Activated naive CD8-positive, alpha-beta T cell treated with anti-CD3 and anti-CD28 coated beads, Interleukin-2, amount 10 ng/mL, durations not matched to agents 7 days and 5 days (primary cell): ENCODE data around the gene KCNK10. TPM values are rescaled to one million over a fixed set of nuclear protein-coding genes. Genes with fewer than 3 reads are reported as not detected.

Experiments used
- ATAC-seq: fragments of 150-1000 bp; cut with Tn5 transposase; one replicate; pipeline ENCODE4 v1.10.0; 2021; ENCODE audit warnings: low read depth, moderate library complexity
- POLR2A ChIA-PET: fragments of 350-600 bp; sonication (Branson Sonifier 250); formaldehyde crosslinking; loops from one replicate; lab custom pipeline; 2021; ENCODE audit warnings: antibody characterized with exemption; lab: Charles Lee
- DNase-seq: peaks from one replicate; pipeline ENCODE4 v3.0.0; 2021
- H3K27ac Mint-ChIP-seq: one replicate; pipeline ENCODE4 v1.8.0; 2022; ENCODE audit warnings: mild to moderate bottlenecking, mixed read lengths
- H3K27me3 Mint-ChIP-seq: one replicate; pipeline ENCODE4 v1.8.0; 2022; ENCODE audit warnings: mild to moderate bottlenecking, moderate library complexity, mixed read lengths
- H3K36me3 Mint-ChIP-seq: one replicate; pipeline ENCODE4 v1.8.0; 2021; ENCODE audit warnings: mild to moderate bottlenecking, mixed read lengths
- H3K4me1 Mint-ChIP-seq: one replicate; pipeline ENCODE4 v1.8.0; 2021; ENCODE audit warnings: mixed read lengths
- H3K4me3 Mint-ChIP-seq: one replicate; pipeline ENCODE4 v1.8.0; 2022; ENCODE audit warnings: mild to moderate bottlenecking, moderate library complexity, mixed read lengths
- H3K9me3 Mint-ChIP-seq: one replicate; pipeline ENCODE4 v1.8.0; 2021; ENCODE audit warnings: mixed read lengths
- total RNA-seq, 2 experiments: library from RNA; stranded (reverse); gene quantifications; one replicate each; pipeline ENCODE4 v1.2.3, GENCODE V29; 2021

Gene KCNK10
- total RNA-seq, 2 experiments from 2014 or later = not detected

GRCh38 chr14:88327497-88327896 lies 4.4 kb upstream of the KCNK10 start:
- POLR2A ChIA-PET = no interaction called here
- peaks cover 63% of the 10 kb centered on the region for H3K27me3 Mint-ChIP-seq

GRCh38 chr14:88326352-88327103 lies 3.5 kb upstream of the KCNK10 start:
- POLR2A ChIA-PET = no interaction called here
- H3K27ac Mint-ChIP-seq = no peak overlapping the region
- ATAC-seq = no peak
- no peaks in the 10 kb centered on the region for H3K9me3 Mint-ChIP-seq
- H3K27me3 Mint-ChIP-seq = peaks cover 61% of the 10 kb centered on the region
- H3K36me3 Mint-ChIP-seq = no peaks in the 10 kb centered on the region
- peaks cover 6% of the 10 kb centered on the region for H3K4me1 Mint-ChIP-seq
- DNase-seq = no peak
- no peak overlapping the region for H3K4me3 Mint-ChIP-seq

More at GRCh38 chr14:88327497-88327896, 4.4 kb upstream of the KCNK10 start:
- no peak overlapping the region for H3K27ac Mint-ChIP-seq
- H3K4me1 Mint-ChIP-seq = peaks cover 6% of the 10 kb centered on the region
- no peaks in the 10 kb centered on the region for H3K9me3 Mint-ChIP-seq
- DNase-seq (no peak), ATAC-seq (no peak)
- H3K36me3 Mint-ChIP-seq = no peaks in the 10 kb centered on the region
- no peak overlapping the region for H3K4me3 Mint-ChIP-seq

DNA sequence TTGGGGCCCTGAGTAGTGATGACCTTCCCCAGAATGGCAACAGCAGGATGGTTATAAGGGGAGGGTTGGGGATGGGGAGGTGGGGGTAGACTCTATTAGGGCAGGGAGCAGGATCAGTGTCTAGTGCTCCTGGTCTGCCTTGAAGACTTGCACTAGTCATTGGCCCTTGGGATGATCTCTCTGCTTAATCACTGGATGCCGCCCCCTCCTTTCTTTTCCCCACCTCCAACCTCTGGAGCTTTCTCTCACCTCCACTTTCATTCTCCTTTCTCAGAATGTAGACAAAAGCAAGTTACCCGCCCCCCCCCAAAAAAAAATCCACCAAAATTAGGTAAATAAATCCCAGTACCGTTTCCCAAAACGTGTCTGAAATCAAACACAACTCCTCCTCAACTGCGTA lies 2.8 kb upstream of the KCNK10 start:
- ATAC-seq (no peak), DNase-seq (no peak)
- H3K27me3 Mint-ChIP-seq = peaks cover 61% of the 10 kb centered on the region
- no peak overlapping the region for H3K27ac Mint-ChIP-seq
- H3K4me1 Mint-ChIP-seq = peaks cover 6% of the 10 kb centered on the region
- no peaks in the 10 kb centered on the region for H3K9me3 Mint-ChIP-seq
- no peaks in the 10 kb centered on the region for H3K36me3 Mint-ChIP-seq
- POLR2A ChIA-PET = no interaction called here
- no peak overlapping the region for H3K4me3 Mint-ChIP-seq

DNA sequence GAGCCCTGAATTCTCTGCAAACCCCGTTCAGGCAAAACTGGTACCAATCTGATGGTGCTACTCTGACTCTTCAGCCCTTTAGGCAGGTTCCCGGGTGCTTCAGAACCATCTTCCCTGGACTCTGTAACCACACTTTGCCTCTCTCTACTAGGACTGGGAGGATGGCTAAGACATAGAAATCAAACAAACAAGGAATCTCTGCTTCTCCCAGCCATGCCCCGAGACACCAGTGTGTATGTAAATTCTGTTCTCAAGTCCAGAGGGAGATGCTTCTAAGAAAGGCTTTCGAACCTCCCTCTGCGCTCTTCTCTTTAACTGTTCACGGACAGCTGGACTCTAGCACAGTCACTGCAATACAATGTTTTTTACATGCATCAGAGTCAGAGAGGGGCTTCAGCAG lies 1.9 kb upstream of the KCNK10 start:
- H3K36me3 Mint-ChIP-seq = no peaks in the 10 kb centered on the region
- ATAC-seq = no peak
- H3K9me3 Mint-ChIP-seq = no peaks in the 10 kb centered on the region
- H3K4me1 Mint-ChIP-seq = peaks cover 6% of the 10 kb centered on the region
- POLR2A ChIA-PET = no interaction called here
- H3K27me3 Mint-ChIP-seq = peaks cover 61% of the 10 kb centered on the region
- H3K27ac Mint-ChIP-seq = no peak overlapping the region
- no peak overlapping the region for H3K4me3 Mint-ChIP-seq
- no peak for DNase-seq

DNA sequence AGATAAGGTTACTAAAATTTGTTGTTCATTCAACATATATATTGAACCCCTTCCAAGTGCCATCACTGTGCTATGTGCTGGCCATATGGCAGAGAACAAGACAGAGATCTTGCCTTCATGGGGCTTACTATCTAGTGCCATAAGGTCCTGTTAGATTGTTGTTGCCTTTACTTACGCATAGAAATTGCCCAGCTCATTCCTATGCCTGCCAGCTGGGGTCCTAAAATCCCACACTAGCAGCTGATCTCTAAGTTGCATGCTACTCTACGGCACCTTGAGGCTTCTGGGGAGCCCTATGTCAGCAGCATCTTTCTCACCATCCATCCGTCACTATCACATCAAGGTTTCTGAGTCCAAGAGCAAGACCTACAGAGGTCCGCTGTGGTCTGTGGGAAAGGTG lies 1.4 kb upstream of the KCNK10 start:
- Mint-ChIP-seq H3K9me3 (no peaks in the 10 kb centered on the region), H3K27ac (no peak overlapping the region), H3K36me3 (no peaks in the 10 kb centered on the region), H3K4me3 (no peak overlapping the region), H3K27me3 (peaks cover 56% of the 10 kb centered on the region), H3K4me1 (peaks cover 6% of the 10 kb centered on the region)
- POLR2A ChIA-PET = no interaction called here
- ATAC-seq (no peak), DNase-seq (no peak)

DNA sequence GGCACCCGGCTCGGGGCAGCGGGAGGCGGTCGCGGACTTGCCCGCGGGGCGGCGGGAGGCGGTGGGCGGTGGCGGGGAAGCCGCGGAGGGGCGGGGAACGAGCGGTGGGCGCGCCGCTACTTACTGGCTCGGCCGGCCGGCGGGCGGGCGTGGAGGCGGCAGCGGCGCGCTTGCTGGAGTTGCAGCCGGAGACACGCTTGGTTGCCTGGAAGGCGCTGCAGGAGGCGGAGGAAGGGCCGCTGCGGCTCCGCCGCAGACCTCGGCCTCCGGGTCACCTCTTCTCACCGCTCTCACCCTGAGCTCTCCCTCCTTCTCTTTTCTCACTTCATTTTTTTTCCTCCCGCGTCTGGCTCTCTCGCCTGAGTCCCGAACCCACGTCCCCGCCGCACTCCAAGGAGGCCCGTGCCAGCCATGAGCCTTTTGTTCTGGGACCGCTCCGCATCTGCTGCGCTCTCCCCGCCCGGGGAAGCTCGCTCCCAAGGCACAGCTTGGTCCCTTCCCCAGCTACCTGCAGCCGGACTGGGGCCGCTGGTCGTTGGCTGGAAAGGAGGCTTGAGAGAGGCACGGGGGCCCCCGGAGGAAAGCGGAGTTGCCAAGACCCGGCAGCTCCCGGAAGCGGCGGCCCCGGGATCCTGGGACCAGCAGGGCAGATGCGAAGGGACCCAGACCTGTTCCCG lies 592 bp upstream of the KCNK10 start:
- DNase-seq = peak; percentile 43
- Mint-ChIP-seq H3K27ac (no peak overlapping the region), H3K36me3 (no peaks in the 10 kb centered on the region), H3K4me1 (peaks cover 6% of the 10 kb centered on the region), H3K27me3 (peaks cover 49% of the 10 kb centered on the region), H3K9me3 (no peaks in the 10 kb centered on the region), H3K4me3 (peak overlapping the region; percentile 76)
- POLR2A ChIA-PET = no interaction called here
- peak; percentile 33 for ATAC-seq

DNA sequence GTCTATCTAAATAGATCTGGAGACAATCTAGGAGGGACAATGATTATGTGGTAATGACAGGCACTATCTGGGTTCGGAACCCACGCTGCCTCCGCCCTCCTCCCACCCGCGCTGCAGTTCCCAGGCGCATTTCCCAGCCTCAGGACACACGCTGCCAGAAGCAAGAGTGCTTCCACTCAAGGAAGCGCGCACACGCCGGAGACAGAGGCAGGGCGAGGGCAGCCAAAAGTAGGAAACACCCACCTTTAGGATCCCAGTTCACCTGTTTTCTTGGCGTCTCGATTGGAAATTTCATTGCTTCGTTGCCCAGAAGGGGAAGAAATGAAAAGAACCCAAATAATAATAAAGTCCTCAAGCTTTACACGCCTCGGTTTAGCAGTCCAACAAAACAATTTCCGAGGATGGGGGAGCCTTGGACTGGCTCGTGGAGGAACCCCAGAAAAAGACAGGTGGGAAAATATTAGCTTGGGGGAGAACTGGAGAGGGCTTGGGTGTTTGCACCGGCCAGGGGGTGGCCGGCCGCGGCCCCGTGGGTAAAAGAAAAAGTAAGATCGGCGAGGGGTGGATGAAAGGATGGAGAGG lies 474 bp downstream of the KCNK10 start:
- DNase-seq (no peak), ATAC-seq (no peak)
- Mint-ChIP-seq H3K4me1 (peaks cover 6% of the 10 kb centered on the region), H3K4me3 (peak overlapping the region; percentile 74), H3K27ac (no peak overlapping the region), H3K27me3 (peaks cover 39% of the 10 kb centered on the region), H3K9me3 (no peaks in the 10 kb centered on the region), H3K36me3 (no peaks in the 10 kb centered on the region)
- POLR2A ChIA-PET = no interaction called here

DNA sequence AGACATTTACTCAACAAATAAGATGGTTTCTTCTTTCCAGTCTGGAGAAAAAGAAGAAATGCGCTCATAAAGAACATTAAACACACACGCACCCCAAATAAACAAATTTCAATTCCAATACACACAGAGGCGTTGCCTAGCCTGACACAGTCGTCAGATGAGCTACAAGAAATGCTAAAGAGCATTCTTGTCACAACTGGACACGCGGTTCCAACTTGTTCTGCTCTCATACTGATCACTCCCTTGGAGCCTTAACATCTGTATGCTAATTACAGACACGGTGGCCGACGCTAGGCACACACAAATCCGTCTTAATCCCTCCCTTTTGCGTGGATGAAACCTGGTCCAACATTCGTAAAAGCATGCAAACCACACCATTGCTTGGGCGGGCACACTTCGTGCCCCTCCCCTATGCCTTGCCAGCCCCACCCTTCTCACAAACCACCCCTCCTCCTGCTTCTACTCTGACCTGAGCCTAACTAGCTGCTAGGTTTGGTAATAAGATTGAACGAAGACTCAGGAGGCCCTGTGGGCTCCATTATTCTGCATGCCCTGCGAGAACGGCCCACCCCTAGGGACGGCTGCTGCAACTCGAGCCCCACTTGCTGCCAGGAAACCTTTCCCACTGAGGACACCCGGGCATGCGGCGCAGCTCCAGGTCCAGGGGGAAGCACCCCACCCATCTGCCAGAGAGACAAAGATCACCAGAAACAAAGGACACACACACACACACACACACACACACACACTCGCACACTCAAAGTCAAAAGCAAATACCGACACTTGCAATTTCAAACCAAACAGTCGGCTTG lies 1.2 kb downstream of the KCNK10 start:
- Mint-ChIP-seq H3K27ac (no peak overlapping the region), H3K9me3 (no peaks in the 10 kb centered on the region), H3K4me3 (no peak overlapping the region), H3K4me1 (peaks cover 6% of the 10 kb centered on the region), H3K36me3 (no peaks in the 10 kb centered on the region), H3K27me3 (peaks cover 32% of the 10 kb centered on the region)
- DNase-seq (no peak), ATAC-seq (no peak)
- POLR2A ChIA-PET = no interaction called here

GRCh38 chr14:88318406-88318805 lies 4.7 kb downstream of the KCNK10 start:
- no peak for ATAC-seq
- no peak overlapping the region for H3K4me3 Mint-ChIP-seq
- POLR2A ChIA-PET = no interaction called here

GRCh38 chr14:88316521-88316920 lies 6.5 kb downstream of the KCNK10 start:
- H3K4me3 Mint-ChIP-seq = no peak overlapping the region
- no peaks in the 10 kb centered on the region for H3K4me1 Mint-ChIP-seq
- H3K36me3 Mint-ChIP-seq = no peaks in the 10 kb centered on the region
- ATAC-seq (no peak), DNase-seq (no peak)
- POLR2A ChIA-PET = no interaction called here
- H3K27me3 Mint-ChIP-seq = no peaks in the 10 kb centered on the region
- peaks cover 2% of the 10 kb centered on the region for H3K9me3 Mint-ChIP-seq
- no peak overlapping the region for H3K27ac Mint-ChIP-seq

More at GRCh38 chr14:88318406-88318805, 4.7 kb downstream of the KCNK10 start:
- peaks cover 3% of the 10 kb centered on the region for H3K4me1 Mint-ChIP-seq
- no peak for DNase-seq
- H3K27ac Mint-ChIP-seq = no peak overlapping the region
- H3K27me3 Mint-ChIP-seq = no peaks in the 10 kb centered on the region
- H3K9me3 Mint-ChIP-seq = peaks cover under 1% of the 10 kb centered on the region
- no peaks in the 10 kb centered on the region for H3K36me3 Mint-ChIP-seq

GRCh38 chr14:88312257-88312656 lies 10.8 kb downstream of the KCNK10 start:
- Mint-ChIP-seq H3K36me3 (no peaks in the 10 kb centered on the region), H3K4me1 (no peaks in the 10 kb centered on the region), H3K27me3 (peaks cover 2% of the 10 kb centered on the region), H3K9me3 (peaks cover 2% of the 10 kb centered on the region), H3K27ac (no peak overlapping the region), H3K4me3 (no peak overlapping the region)
- POLR2A ChIA-PET = no interaction called here
- DNase-seq (no peak), ATAC-seq (no peak)

DNA sequence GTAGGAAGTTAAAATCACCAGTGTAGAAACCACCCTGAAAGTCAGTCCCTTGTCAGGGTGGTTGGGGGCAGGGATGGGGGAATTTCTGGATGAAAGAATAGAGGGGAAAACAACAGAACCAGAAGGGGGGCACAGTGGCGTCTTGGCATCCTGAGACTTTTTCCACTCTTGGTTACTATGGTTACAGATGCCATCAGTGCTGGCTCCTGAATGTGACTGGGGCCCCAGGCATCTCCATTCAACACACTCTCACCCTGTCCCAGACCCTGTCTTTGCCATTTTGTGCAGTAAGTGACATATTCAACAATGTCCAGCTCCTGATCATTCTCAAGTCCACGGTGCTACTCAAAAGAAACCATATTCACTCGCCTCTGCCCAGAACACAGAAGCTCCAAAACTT lies 11.3 kb downstream of the KCNK10 start:
- Mint-ChIP-seq H3K27ac (no peak overlapping the region), H3K4me1 (no peaks in the 10 kb centered on the region), H3K4me3 (no peak overlapping the region), H3K36me3 (no peaks in the 10 kb centered on the region), H3K9me3 (peaks cover 2% of the 10 kb centered on the region), H3K27me3 (peaks cover 2% of the 10 kb centered on the region)
- ATAC-seq (no peak), DNase-seq (no peak)
- POLR2A ChIA-PET = no interaction called here

GRCh38 chr14:88310449-88310848 lies 12.6 kb downstream of the KCNK10 start:
- Mint-ChIP-seq H3K4me3 (no peak overlapping the region), H3K27ac (no peak overlapping the region), H3K36me3 (no peaks in the 10 kb centered on the region), H3K9me3 (peaks cover 2% of the 10 kb centered on the region), H3K27me3 (peaks cover 2% of the 10 kb centered on the region), H3K4me1 (no peaks in the 10 kb centered on the region)
- no peak for DNase-seq
- POLR2A ChIA-PET = no interaction called here
- no peak for ATAC-seq
